OCI-M2 (cell line): ENCODE results near the gene MRGPRE.

Experiments
- DNase-seq: peaks from one replicate; lab custom pipeline; 2025; ENCODE audit not compliant: unreplicated experiment; lab: John Stamatoyannopoulos, UW

Gene MRGPRE

DNA sequence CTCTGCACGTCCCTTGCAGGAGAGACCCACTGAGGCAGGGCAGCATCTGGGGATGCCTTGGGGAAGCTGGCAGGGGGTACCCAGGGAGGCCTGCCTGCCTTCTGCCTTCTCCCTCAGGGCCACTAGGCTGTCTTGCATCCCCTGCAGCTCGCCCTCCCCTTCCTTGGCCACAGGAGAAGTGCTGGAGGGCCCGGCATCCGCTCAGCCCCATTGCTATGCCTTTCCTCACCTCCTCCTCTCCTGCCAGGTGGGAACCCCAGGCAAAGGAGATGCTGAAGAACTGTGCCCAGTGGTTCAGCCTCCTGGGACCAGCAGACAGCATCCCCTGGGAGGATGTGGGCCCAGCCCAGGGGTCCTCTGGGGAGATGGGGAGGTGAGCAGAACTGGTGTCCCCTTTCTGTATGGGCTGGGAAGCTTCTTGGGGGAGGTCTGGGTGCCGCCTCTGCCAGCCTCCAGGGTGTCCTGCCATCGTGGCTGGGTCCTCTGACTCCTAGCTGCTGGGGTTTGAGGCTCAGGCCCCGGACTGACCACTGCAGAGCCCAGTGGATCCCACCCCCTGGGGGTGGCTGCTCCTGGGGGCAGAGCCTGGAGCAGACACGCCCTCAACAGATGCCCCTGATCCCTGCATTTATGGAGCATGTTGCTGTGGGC is 34.2 kb downstream of the MRGPRE start:
- DNase-seq: no peak

DNA sequence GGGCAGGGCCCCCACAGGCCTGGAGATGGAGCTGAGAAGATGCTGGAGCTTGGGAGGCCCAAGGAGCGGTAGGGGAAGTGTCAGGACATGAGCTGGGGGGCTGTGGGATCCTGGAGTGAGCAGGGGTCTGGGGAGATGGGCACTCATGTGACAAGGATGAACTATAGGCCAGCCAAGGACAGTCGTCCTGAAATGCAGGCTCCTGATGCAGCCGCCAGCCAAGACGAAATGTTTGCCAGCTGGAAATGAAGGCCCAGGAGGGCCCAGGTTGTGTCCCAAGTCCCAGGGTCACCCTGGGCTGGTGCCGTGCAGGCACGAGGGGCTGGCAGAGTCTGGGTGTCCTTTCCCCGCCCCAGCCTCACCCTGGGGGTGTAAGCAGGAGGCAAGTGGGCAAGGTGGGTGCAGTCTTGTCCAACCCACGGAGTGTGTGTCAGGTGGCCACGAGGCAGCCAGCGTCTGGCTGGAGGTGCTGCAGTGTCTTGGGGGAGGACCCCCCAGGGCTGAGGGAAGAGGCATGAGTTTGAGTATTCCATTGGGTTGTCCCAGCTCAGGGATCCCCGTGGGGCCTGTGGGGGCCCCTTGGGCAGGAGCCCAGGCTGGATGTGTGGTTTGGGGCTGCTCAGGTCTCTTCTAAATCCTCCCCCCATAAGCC is 35.0 kb downstream of the MRGPRE start:
- no peak for DNase-seq

DNA sequence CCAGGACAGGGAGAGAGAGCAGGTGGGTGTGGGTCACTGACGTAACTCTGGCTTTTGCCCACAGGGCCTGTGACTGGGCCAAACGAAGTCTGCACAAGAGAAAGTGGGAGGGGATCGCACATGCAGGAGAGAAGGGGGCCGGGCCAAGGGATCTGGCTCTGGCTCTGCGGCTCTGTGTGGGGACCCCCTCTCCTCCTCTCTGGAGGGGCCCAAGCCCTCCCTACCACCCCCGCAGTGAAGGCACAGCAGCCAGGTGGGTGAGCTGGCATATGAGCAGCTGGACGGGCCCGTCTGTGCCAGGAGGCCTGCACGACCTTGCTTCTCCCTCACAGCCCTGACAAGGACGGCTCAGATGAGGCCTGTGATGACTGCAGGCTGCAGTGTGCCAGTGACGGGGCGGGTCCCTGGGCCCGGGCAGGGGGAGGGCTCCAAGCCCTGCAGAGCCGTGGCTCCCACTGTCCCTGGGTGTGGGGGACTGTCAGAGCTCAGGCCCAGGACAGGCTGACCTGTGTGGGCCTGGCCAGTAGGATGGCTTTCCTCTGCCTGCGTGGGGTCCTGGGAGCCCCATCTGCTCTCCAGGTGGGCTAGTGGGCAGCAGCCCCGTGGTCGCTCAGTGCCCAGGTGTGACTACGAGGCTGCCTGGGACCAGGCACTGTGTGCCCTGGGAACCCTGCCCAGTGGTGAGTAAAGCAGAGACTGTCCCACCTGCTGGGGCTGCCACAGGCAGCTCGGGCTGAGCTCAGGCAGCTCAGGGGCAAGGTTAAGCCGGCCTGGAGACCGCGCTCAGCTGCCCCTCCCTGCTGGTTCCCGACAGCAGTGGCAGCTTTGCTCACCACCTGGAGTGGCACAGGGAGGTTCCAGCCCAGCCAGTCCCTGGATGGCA is 35.8 kb downstream of the MRGPRE start:
- no peak for DNase-seq

DNA sequence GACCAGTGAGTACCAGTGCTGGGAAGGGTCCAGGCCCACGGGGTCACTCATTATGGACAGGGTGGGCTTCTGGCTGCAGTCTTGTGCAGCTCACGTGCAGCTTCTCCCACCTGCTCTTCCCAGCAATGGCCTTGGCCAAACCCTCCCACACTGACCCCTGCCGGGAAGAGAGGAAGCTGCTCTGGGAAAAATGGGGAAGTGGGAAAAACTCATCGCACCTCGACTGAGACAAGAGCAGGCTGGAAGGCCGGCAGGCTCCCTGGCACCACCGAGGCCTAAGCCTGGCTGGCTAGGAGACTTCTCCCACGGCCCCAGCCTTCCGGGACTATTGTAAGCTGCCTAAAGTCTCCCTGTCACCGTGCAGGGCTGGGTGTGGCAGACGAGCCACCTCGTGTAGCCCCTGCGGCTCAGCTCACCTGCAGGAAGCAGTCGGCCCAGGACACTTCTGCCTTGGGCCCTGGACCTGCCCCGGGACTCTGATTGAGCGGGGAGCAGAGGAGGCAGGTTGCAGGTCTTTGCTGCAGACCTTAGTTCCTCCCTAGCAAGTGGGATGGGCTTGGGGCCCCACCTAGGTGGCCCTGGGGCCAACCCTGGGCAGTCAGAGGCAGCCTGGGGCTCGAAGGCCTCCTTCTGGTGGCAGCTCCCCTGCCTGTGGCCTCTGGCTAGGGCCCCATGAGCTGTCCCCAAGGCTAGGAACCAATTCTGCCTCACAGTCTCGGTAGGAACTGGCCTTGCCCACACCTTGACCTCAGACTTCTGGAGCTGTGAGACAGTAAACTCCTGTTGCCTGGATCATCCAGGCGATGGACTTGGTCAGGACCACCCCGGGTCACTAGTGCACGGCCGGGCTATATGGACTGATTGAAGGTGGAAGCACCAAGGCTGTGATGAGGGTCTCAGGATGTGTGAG is 36.7 kb downstream of the MRGPRE start:
- DNase-seq: no peak

DNA sequence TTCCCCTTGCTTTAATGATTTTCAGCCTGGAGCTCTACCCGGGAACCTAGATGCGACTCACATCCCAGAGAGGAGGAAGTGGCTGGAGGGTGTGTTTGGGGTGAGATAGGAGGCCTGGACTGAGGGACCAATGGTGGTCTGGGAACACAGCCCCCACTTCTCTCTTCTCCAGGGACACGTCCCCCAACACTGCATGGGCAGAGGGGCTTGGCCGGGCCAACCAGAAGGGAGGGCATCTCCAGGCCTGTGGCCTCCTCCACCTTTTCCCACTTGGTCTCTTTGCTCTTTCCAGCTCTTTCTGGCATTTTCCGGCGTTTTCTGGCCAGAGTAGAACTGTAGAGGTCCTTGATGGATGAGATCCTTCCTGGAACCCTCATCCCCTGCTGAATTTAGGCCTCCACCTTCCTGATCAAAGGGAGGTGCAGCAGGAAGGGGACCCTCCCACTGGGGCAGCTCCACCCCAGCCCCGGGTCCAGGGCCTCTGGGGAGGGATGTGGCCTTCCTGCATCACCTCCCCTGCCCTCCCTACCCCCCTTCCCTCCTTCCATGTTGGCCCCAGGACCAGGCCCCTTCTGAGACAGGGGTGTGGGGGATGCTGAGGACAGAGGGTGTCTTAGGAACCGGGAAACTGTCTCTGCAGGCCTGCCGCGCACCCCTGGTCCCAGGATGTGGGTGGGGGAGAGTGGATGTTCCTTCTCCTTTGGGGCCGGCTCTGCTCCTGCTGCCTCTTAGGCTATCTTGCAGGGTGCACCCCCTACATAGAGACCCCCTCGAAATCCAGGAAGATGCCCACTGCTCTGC is 38.0 kb downstream of the MRGPRE start:
- DNase-seq: no peak

DNA sequence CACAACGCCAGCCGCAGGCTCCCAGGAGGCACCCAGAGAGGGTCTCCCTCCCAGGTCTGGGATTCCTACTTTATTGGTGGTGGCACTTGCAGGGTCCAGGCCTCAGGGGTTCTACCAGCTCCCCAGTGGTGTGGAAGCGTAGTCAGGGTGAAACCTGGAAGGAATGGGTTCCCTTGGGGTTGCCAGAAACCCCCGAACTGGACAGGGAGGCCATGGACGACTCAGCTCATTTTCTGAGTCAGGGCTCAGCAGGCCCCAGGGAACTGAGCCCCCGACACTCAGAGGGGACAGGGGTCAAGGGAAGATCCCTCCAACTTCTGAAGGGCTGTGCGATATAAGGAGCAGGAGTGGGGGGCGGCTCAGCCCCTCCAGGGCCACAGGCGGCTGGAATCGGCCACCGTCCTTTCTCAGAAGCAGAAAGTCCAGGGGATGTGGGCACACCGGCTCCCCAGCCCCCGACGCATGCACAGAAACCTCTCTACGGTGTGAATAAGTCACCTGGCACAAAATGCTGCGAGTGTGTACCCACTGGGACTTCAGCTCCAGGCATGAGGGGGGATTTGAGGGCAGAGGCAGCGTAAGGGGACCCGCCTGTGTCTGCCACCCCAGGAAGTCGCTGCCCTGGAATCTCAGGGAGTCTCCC is 38.7 kb downstream of the MRGPRE start:
- no peak for DNase-seq

DNA sequence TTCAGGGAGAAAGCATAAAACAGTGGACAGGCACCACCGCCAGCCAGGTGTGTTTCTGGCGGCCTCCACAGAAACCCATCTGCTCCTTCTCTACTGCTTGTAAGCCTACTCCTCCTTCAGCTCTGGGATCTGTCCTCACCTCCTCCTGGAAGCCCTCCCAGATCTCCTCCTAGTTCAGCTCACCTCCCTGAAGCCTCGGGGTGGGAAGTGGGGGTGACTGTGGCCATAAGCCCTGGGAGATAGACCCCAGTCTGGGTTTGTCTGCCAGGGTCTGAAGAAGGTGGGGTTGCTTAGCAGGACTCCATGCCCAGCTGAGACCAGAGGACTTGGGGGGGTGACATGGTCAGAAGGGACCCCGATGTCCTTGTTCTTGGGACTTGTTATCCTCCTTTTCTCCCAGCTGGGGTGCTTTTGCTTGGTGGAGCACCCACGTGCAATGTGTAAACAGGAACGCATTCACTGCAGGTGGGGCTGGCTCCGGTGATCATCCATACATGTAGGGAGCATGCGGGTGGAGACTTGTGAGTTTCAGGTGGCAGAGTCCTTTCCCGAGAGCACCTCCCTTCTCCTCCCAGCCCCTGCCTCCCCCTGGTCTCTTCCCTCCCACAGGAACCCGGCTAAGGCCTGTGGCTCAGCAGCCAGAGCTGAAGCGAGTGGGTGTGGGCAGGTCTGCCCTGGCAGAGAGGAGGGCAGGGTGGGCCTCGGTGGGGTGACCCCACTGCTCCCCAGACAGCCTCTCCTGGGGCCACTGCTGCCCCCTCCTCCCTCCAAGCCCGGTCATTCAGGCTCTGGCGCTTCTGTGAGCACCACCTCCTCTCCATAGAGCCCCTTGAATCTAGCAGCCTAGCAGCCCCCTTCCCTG is 39.5 kb downstream of the MRGPRE start:
- DNase-seq: no peak

DNA sequence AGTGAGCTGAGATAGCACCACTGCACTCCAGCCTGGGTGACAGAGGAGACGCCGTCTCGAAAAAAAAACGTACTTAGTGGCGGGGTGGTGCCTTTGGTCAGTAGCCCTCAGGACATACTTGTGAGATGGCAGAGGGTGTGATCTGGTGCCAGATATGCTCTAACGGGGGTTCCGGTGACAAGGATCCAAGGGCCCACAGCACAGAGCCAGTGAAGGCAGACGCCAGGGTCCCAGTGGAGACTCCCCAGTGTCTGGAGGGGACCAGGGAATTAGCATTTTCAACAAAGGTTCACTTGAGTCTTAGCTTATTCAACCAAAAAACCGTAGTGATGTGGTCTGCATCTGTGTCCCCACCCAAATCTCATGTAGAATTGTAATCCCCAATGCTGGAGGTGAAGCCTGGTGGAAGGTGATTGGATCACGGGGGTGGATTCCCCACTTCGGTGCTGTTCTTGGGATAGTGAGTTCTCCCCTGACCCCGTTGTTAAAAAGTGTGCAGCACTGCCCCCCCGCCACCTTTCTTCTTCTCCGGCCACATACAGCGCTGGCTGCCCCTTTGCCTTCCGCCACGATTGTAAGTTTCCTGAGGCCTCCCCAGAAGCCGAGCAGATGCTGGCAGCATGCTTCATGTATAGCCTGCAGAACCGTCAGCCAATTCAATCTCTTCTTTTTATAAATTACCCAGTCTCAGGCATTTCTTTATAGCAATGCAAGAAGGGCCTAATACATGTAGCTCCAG is 40.5 kb downstream of the MRGPRE start:
- DNase-seq: no peak

DNA sequence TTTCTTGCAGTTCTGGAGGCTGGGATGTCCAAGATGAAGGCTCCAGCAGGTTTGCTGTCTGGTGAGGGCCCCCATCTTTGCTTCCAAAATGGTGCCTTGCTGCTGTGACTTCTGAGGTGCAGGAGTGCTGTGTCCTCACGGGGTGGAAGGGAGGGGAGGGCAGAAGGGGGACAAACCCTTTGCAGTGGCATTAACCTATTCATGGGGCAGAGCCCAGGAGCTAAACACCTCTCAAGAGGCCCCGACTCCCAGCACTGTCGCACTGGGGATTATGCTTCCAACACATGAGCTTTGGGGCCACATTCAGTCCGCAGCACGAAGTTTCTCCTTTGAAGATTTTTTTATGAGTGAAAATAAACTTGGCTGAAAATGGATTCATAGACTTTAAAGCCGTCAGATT is 41.6 kb downstream of the MRGPRE start:
- DNase-seq: no peak

DNA sequence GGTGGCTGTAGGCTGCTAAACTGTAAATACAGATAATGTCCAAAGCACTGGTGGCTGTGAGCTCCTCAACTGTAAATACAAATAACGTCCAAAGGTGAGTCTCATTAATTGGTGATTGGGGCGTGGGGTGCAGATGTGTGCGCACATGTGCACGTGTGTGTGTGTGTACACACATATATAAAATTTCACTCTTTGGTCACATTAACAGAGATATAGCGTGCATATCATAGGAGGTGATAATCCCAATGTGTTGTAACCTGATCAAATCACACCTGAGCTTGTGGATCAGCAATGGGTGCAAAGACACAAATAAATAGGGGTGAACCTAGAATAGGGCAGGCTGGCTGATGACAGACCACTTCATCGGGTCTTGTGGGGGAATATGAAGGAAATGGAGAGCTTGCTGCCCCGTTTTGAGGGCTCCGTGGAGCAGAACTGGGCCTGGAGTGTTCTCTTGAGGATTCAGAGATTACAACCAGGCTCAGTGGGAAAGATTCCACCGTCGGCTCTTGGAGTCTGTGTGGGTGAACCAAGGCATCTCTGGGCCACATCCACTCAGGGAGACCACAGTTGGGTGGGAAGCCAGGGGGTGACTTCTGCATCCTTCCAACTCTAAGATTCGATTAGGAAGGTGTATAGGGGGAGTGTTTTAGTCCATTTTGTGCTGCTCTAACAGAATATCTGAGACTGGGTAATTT is 42.2 kb downstream of the MRGPRE start:
- DNase-seq: no peak

DNA sequence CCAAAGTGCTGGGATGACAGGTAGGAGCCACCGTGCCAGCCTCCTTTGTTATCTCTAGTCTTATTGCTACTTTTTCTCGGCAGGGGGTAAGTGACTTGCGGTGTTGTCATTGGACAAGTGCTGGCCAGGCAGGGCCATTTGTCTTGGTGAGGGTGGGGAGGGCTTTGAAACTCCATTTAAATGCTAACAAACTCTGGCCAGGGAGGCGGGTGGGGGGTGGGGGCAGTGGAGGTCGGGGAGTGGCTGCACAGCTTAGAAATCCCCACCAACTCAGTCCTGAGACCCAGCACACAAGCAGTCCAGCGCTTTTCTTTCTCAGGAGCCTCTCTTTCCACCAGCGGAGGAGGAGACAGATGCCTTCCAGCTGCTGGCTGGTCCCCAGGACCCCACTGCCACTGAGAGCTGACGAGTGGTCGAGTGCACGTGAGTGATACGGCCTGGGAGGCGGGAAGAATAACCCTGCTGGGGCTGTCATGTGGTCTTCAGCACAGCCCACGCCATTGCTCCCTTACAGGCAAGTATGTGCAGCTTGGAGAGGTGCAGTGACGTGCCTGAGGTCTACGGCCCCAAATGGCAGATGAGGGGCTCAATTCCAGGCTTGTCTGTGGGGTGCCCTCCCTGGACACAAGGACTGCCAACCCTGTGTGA is 42.9 kb downstream of the MRGPRE start:
- DNase-seq: no peak

DNA sequence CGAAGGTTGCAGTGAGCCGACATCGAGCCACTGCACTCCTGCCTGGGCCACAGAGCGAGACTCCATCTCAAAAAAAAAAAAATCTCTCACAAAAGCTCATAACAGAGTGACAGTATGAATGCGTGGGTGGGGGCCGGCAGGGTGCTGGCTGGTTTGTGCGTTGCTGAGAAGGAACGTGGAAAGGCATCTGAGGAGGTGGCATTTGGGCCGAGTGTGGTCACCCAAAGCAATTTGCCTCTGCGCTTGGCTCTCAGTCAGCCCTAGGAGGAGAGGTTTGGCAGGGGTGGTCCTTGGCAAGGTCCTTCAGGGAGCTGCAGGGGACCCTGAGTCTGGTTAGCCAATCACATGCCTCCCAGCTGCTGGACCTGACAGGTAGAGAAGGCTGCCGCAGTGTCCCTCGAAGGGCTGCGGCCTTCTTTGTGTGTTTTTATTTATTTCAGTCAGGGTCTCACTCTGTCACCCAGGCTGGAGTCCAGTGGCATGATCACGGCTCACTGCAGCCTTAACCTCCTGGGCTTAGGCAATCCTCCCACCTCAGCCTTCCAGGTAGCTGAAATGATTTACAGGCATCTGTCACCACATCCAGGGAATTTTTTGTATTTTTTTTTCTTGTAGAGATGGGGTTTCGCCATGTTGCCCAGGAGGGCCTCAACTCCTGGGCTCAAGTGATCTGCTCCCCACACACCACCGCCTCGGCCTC is 43.6 kb downstream of the MRGPRE start:
- DNase-seq: no peak

DNA sequence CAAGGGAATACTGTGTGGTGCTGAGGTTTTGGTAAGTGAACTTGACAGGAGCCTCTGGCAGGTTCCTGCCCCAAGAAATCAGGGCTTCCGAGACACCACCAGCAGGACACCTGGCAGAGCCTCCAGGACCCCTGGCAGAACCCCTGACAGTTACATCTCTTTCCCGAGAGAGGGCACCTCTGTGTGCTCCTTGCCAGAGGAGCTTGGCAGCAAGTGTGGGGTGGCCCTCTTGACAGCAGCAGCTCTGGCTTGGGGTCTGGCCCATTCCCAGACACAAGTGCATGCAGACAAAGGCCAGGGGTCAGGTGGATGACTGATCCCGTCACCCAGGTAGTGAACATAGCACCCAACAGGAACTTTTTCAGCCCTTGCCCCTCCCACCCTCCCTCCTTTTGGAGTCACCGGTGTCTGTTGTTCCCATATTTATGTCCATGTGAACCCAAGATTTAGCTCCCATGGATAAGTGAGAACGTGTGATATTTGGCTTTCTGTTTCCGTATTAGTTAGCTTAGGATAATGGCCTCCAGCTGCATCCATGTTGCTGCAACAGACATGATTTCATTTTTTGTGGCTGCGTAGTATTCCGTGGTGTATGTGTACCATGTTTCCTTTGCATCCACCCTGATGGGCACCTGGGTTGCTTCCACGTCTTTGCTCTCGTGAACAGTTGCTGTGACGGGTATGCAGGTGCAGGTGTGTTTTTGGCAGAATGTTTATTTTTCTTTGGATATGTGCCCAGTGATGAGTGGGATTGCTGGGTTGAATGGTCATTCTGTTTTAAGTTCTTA is 45.9 kb downstream of the MRGPRE start:
- DNase-seq: no peak

DNA sequence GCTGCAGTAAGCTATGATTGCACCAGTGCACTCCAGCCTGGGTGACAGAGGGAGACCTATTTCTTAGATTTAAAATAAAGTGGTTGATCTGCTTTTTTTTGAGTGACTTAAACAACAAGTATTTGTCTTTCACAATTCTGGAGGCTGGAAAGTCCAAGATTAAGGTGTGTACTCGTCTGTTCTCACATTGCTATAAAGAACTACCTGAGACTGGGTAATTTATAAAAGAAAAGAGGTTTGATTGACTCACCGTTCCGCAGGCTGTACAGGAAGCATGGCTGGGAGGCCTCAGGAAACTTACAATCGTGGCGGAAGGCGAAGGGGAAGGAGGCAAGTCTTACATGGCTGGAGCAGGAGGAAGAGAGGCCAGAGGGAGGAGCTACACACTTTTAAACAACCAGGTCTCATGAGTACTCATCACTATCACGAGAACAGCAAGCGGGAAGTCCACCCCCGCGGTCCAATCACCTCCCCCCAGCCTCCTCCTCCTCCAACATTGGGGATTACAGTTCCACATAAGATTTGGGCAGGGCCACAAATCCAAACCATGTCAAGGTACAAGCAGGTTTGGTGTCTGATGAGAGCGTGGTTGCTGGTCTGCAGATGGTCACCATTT is 47.4 kb downstream of the MRGPRE start:
- no peak for DNase-seq

DNA sequence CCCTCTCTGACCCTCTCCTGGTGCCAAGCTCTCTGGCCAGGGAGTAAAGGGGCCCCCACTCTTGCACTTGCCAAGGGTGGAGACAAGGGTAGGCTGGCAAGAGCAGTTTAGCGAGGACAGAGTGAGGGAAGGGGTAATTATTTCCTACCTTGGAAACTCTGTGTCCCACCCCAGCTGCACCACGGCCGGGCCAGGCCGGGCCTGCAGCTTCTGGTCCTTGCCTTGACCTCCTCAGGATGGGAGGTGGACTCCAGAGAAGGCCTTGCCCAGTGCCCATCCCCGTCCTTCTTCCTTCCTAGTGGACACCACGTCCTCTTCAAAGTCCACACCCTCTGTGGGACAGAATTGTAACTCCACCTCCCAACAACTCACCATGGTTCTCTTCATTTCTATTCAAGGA is 48.7 kb downstream of the MRGPRE start:
- DNase-seq: no peak
